GM11168 (cell line): Measurements from ENCODE around the gene KCNC3.
"Not testable (repeated sequence)": the region's sequence is repeated elsewhere in the genome, so short reads cannot be mapped to it uniquely, and the experiment has no call there.

Experiments used
- in situ Hi-C: fragments of 300-500 bp; cut with MboI; formaldehyde crosslinking; loops from one replicate; pipeline ENCODE4 v1.12.0; 2022; ENCODE audit warnings: low sequenced_read_pairs; ENCODE audit not compliant: unreplicated experiment

The KCNC3 gene

DNA sequence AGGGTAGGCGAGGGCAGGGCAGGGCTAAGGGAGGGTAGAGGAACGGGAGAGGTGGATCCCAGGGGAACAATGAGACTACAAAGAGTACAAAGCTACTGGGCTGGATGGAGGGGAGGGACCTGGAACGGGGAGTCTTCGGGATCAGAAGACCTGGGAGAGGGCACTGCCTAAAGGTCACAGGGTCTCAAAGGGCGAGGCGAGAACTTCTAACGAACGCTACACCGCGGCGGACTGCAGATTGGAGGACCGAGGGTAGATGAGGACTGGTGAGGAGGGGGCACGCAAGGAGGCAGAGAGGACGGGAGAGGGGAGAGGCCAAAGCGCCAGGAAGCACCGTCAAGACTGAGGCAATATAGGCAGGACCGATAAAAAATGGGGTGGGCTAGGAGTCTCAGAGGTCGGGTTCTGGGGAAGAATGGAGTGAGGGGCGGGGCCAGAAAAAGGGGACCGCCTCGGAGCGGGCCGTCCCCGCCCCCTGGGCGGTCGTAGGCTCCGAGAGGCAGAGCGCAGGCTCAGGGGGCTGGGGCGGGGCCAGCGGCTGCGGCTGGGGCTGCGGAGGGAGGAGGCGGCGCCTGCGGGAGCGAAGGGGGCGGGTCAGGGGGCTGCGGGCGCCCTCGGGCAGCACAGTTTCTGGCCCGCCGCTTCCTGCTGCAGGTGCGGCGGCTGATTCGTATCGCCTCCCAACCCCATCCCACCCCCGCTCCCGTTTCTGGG is 1.3 kb upstream of the KCNC3 start:
- in situ Hi-C loops, result no loop called here

GRCh38 chr19:50329926-50330294 is 733 bp upstream of the KCNC3 start:
- in situ Hi-C loops, result not testable (repeated sequence)

GRCh38 chr19:50328873-50329145 is 368 bp downstream of the KCNC3 start:
- in situ Hi-C loops, result no loop called here

GRCh38 chr19:50328224-50328872 is 829 bp downstream of the KCNC3 start:
- in situ Hi-C loops, result no loop called here

- in situ Hi-C loops, result no loop called here
These were observed 1.5 kb downstream of the KCNC3 start for GRCh38 chr19:50327461-50328223.

GRCh38 chr19:50327013-50327412 is 2.2 kb downstream of the KCNC3 start:
- in situ Hi-C loops, result no loop called here

DNA sequence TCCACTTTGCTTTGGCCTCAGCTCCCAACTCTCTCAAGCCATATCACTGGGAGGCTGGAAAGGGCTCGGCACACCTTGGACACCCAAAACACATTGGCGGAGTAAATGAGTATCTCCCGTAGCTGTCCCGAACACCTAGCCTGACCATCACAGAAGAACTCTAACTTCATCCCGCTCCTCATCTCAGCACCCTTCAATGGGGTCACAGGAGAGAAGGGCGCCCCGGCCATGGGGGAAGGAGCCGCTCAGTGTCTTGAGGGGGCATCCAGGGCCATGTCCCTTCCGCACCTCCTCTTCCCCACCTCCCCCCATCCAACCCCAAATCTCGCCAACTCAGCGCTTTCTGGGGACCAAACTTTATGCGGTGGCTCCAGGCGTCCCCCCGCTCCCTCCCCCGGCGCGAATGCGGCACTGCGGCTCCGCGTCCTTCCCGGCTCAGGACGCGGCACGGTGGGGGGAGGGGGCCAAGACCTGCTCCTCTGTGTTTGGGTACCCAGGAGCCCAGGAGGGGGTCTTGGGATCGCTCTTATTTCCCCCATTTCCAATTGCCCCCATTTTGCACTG is 3.0 kb downstream of the KCNC3 start:
- in situ Hi-C loops, result no loop called here

DNA sequence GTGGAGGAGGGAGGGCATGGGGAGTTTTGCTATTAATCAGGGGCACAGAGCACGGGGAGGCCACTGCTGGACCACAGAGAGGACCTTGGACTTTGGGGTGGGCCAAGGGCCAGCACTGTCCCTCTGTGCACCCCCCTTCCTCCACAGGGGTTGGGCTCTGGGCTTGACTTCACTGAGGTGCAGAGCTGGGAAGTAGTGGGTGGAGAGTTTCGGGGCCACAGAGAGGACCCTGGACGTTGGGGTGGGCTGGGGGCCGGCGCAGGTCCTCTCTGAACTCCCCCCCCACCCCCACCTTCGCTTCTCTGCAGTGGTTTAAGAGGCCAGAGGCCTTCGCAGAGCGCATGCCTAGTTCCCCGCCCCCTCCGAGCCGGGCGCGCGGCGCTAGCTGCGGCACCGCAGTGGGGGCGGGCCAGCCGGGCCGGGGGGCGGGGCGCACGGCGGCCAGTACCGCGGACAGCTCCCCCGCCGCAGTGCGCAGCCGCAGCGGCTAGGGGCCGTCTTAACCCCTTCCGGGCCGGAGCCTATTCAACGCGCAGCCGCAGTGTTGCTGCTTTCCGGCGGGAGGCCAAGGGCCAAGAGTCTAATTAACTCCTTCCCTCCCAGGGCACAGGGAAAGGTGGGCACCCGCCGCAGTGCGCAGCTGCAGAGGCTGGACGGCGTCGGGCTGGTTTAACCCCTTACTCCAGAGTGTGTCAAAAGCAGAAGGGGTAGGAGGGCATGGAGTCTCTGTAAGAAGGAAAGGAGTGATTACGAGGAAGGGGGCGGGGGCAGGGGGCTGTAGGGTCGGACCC is 3.7 kb downstream of the KCNC3 start:
- in situ Hi-C loops, result no loop called here

DNA sequence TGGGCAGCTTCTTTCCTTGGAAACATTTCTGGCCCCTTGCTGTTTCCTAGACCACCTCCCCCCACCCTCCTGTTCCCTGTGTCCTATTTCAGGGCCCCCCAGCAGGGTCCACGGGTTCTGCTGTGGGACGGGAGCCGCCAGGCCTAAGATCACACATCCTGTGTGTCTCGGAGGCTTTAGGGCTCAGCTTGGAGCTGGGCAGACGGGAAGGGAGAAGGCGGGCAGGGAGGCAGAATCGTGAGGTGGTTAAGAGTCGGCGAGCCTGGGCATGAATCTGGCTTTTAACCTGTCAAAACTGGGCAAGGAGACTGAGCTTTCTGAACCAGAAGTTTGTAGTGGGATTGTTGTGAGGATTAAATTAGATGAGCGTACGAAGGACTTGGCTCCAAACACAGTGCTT is 4.8 kb downstream of the KCNC3 start:
- in situ Hi-C loops, result no loop called here

DNA sequence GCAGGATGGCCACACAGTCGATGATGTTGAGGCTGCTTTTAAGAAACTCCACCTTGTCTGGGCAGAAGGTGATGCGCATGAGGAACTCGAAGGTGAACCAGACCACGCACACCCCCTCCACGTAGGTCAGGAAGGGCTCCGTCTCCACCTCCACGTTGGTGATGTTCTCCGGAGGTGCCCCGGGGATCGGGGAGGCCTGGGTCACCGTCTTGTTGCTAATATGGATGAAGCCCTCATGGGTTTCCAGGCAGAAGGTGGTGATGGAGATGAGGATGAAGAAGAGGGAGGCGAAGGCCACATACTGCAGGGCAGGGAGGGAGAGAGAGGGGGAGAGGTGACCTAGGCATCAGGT is 5.4 kb downstream of the KCNC3 start:
- in situ Hi-C loops, result no loop called here

- in situ Hi-C loops, result no loop called here
These were observed 6.0 kb downstream of the KCNC3 start for GRCh38 chr19:50322931-50323781.

DNA sequence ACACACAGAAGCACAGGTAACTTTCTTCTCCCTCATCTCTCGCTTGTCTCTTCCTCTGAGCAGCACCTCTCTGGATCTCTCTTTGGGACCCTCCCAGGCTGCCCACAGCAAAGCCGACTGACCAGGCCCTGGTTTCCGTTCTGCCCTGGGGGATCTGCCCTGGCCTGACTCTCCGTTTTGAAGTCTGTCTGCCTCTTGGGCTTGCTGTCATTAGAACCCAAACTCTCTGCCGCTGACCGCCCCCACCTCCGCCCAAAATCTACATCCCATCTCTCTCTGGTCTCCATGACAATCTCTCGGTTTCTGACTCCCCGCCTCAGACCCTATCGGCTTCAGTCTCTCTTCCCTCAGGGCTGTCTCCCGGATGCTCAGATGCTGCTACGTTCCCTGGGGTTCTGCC is 6.9 kb downstream of the KCNC3 start:
- in situ Hi-C loops, result no loop called here

DNA sequence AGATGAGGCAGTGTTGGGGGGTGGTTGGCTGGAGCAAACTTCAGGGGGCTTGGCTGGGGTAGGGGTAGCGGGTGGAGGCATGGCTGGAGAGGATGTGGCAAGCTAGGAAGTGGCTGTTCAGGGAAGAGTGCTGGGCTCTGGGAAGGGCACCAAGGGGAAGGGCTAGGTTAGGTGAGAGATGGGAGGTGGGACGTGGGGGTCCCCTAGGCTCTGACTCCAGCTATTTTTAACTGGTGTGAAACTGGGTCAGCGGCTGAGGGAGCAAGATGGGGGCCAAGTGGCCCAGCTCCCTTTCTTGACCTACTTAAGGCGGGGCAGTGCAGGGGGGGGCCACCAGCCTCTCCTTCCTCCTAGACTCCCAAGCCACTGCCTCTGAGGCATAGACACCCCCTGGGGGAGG is 7.3 kb downstream of the KCNC3 start:
- in situ Hi-C loops, result no loop called here

GRCh38 chr19:50320596-50320995 is 8.6 kb downstream of the KCNC3 start:
- in situ Hi-C loops, result no loop called here

DNA sequence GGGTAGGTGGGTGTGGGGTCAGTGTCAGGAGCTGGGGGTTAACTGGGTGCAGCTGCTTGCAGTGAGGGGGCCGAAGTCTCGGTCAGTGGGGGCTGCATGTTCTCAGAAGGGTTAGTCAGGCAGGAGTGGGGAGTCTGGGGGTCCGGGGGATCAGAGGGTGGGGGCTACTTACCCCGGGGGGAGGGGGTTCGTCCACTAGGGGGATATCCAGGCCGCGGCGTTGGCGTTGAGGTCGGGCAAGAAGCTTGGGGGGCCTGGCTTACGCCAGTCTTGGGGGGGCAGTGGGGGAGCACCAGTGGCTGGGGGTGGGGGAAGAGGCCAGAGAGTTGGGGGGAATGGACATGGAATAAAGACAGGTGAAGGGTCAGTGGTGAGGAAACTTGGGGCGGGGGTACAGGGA is 9.1 kb downstream of the KCNC3 start:
- in situ Hi-C loops, result no loop called here

GRCh38 chr19:50319156-50319555 is 10.0 kb downstream of the KCNC3 start:
- in situ Hi-C loops, result no loop called here

DNA sequence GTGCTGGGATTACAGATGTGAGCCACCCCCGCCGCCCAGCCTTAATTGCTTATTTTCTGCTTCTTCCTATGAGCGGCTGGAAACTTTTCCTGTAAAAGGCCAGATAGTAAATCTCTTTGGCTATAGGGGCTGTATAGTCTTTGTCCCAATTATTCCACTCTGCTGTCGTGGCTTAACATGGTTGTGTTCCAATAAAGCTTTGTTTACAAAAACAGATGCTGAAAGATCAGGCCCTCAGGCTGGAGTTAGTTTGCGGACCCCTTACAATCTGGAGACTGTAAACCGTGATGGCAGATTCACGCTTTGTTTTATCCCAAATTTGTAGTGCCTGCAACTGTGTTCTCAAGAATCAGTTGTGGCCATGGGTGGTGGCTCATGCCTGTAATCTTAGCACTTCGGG is 10.7 kb downstream of the KCNC3 start:
- in situ Hi-C loops, result no loop called here

DNA sequence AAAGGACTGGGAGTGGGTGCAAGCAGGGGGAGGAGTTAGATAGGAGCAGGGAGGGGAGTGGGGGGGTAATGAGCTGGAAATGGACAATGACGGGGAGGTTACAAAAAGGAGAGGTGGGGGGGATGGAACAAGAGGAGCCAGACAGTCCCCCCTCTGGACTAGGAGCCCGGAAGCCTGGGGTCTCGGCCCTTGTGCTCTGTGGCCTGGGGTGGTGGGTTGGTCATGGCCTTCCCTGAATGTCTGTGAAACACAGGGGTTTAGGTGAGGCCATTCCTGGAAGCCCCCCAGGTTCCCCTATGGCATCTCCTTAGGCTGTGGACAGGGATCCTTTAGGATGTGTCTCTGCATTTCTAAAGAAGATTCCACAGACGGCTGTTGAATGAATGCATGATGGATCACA is 12.1 kb downstream of the KCNC3 start:
- in situ Hi-C loops, result no loop called here

DNA sequence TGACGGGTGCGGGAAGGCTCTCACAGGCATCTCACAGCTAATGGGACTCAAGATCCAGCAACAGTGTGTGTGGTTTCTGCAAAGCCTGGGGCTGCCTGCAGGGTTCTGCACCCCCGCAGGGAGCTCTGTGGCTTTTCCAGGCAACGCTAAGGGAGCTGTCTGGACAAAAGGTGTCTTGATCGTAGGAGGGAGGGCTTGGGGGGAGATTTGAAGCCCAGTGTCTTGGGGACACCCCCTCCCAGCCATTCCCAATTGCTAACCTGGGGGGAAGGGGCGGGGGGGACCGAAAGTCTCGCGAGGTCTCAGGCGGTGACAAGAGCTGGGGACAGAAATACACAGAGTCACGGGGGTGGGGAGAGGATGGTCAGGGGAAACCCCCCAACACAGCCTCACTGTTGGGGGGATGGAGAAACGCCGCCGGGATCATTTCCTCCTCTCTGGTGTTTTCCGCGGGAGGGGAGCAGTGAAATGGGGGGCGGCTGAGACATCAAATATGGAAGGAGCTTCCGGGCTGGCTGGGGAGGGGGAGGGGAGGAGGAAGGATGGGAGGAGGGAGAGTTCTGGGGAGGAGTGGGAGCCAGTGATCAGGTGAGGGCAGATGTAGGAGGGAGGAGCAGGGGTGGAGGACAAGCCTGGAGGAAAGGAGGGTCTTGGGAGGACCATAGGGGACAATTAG is 13.3 kb downstream of the KCNC3 start:
- in situ Hi-C loops, result no loop called here
